SH-SY5Y (cell line): ENCODE measurements around the gene ARHGAP24.

ENCODE experiments used
- GATA2 ChIP-seq: IDR thresholded peaks from 2 replicates; pipeline ENCODE4 v1.6.1; 2011; ENCODE audit warnings: mild to moderate bottlenecking, low read depth, low read length
- GATA3 ChIP-seq: IDR thresholded peaks from 2 replicates; pipeline ENCODE4 v1.6.1; 2011; ENCODE audit warnings: low read depth, mild to moderate bottlenecking, low read length, moderate library complexity

GRCh38 chr4:85792376-85793232 lies 317.7 kb downstream of the ARHGAP24 start:
- TF ChIP-seq GATA2 (no peak), GATA3 (no peak)
